Fibroblast of villous mesenchyme (primary cell): ENCODE data around the gene TECTA. TPM values are rescaled to one million over a fixed set of nuclear protein-coding genes. Genes with fewer than 3 reads are reported as not detected.

Experiments
- DNase-seq: peaks from one replicate; pipeline ENCODE4 v3.0.0-alpha.2; 2010; ENCODE audit warnings: low read depth
- H3K4me3 ChIP-seq: 2 replicates; pipeline ENCODE4 v1.5.1; 2011; ENCODE audit warnings: low read depth, mild to moderate bottlenecking, low read length
- CTCF ChIP-seq: IDR thresholded peaks from 2 replicates; pipeline ENCODE4 v1.5.1; 2012; ENCODE audit warnings: low read depth, mild to moderate bottlenecking, low read length; ENCODE audit not compliant: insufficient read depth
- total RNA-seq: library from RNA; depleted of rRNA; stranded (reverse); fragments of >200 nt; gene quantifications from 2 replicates; pipeline ENCODE4 v1.2.3, GENCODE V29; 2012

Gene TECTA
- total RNA-seq, 1 donor: under 0.01 TPM

GRCh38 chr11:121210445-121211080 lies 109.5 kb downstream of the TECTA start:
- TF ChIP-seq CTCF: no peak
- no peak overlapping the region for H3K4me3 ChIP-seq
- no peak for DNase-seq

DNA sequence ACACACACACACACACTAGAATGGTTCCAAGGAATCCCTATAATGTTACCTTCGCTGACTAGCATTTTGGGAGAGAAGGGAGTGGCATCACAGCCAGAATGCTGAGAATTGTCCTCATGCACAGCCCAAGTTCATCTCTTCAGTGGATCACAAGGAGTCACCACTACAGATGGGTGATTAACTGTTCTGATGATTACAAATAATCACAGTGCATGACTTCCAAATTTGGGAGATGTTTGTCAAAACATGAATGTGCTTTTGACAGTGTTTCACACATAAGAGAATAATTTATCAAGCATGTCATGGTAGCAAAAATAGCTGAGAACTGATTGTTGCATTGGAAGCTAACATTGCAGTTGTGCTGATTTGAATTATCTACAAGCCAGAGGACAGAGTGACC lies 110.6 kb downstream of the TECTA start:
- no peak for TF ChIP-seq CTCF
- no peak overlapping the region for H3K4me3 ChIP-seq
- DNase-seq: no peak

GRCh38 chr11:121212536-121213361 lies 111.7 kb downstream of the TECTA start:
- no peak for DNase-seq
- TF ChIP-seq CTCF: no peak
- no peak overlapping the region for H3K4me3 ChIP-seq

- no peak for DNase-seq
- TF ChIP-seq CTCF: no peak
- H3K4me3 ChIP-seq: no peak overlapping the region
These were observed 112.4 kb downstream of the TECTA start for GRCh38 chr11:121213362-121213893.

- no peak for DNase-seq
- no peak for TF ChIP-seq CTCF
These were observed 113.8 kb downstream of the TECTA start for GRCh38 chr11:121214861-121215260.

DNA sequence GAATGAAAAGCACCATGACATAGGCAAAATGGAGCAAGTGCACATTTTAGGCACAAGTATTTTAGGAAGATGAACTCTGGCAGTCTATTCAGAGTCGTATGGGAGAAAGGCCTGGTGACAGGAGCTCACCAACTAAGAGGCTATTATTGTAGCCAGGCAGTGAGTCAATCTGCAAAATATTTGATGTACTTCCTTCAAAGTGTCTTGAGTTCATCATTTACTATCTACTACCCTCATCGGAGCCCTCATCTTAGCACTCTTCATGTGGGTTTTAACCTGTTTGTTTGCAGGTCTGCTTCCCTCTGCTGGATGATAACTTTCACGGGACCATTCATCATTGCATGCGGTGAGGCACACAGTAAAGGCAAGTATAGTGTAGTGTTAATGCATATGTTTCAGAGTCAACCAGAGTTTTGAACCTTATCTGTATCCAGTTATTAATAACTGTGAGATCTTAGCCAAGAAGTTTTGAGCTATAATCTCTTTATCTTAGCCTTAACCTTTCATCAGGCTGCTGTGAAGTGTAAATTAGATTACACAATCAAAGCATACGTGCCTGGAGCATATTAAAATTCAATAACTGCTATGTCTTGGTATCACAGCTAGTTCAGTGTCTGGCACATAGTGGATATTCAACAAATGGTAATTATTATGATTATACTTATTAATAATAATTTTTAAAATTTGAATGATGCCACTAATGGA lies 120.6 kb downstream of the TECTA start:
- DNase-seq: no peak
- no peak for TF ChIP-seq CTCF
- H3K4me3 ChIP-seq: no peak overlapping the region

More at GRCh38 chr11:121214861-121215260, 113.8 kb downstream of the TECTA start:
- H3K4me3 ChIP-seq: no peak overlapping the region
